MCF 10A (cell line): Measurements from ENCODE around the gene TRAF5. TPM values are rescaled to one million over a fixed set of nuclear protein-coding genes. Genes with fewer than 3 reads are reported as not detected.

Experiments
- BruUV-seq: library from RNA; stranded (reverse); fragments of 400-500 nt; replicated peaks from 2 replicates; lab custom pipeline; 2021; lab: Mats Ljungman, UMichigan
- CTCF ChIA-PET: fragments of 300-600 bp; sonication (Branson Sonifier 250); formaldehyde crosslinking; extraction: SDS; loops from one replicate; lab custom pipeline; 2021; ENCODE audit warnings: antibody characterized with exemption, inconsistent platforms; lab: Yijun Ruan, JAX
- POLR2A ChIA-PET: fragments of 300-600, 350-650 bp; sonication (Branson Sonifier 250); formaldehyde crosslinking; extraction: SDS; loops from one replicate; lab custom pipeline; 2020; ENCODE audit warnings: antibody characterized with exemption, inconsistent platforms; lab: Yijun Ruan, JAX
- DNase-seq: peaks from one replicate; pipeline ENCODE4 v3.0.0-alpha.2; 2018; ENCODE audit not compliant: unreplicated experiment
- H3K27ac Mint-ChIP-seq: one replicate; pipeline ENCODE4 v1.8.0; 2022; ENCODE audit warnings: mild to moderate bottlenecking, low read depth, mixed read lengths; ENCODE audit not compliant: unreplicated experiment
- H3K27me3 Mint-ChIP-seq: one replicate; pipeline ENCODE4 v1.8.0; 2022; ENCODE audit warnings: mixed read lengths; ENCODE audit not compliant: insufficient read depth, unreplicated experiment
- H3K36me3 Mint-ChIP-seq: one replicate; pipeline ENCODE4 v1.8.0; 2022; ENCODE audit warnings: mild to moderate bottlenecking, moderate library complexity, mixed read lengths; ENCODE audit not compliant: insufficient read depth, unreplicated experiment
- H3K4me1 Mint-ChIP-seq: one replicate; pipeline ENCODE4 v1.8.0; 2022; ENCODE audit warnings: mixed read lengths; ENCODE audit not compliant: insufficient read depth, unreplicated experiment
- H3K4me3 Mint-ChIP-seq: one replicate; pipeline ENCODE4 v1.8.0; 2022; ENCODE audit warnings: mild to moderate bottlenecking, moderate library complexity, mixed read lengths; ENCODE audit not compliant: unreplicated experiment
- H3K9me3 Mint-ChIP-seq: one replicate; pipeline ENCODE4 v1.8.0; 2022; ENCODE audit warnings: mixed read lengths; ENCODE audit not compliant: unreplicated experiment
- CTCF ChIP-seq: fragments of 200-600 bp; IDR thresholded peaks from one replicate; pipeline ENCODE4 v1.8.0; 2022; ENCODE audit warnings: antibody characterized with exemption, mild to moderate bottlenecking; ENCODE audit not compliant: unreplicated experiment
- intact Hi-C: fragments of 100-400 bp; cut with micrococcal nuclease; formaldehyde crosslinking; loops from 2 replicates; pipeline ENCODE4 v1.14.1; 2022
- total RNA-seq: library from RNA; stranded (reverse); gene quantifications from 2 replicates; pipeline ENCODE4 v1.2.3, GENCODE V29; 2022

Gene TRAF5
- total RNA-seq, 1 experiment from 2014 or later: 16.0 TPM

GRCh38 chr1:211375146-211375818 is 48.6 kb downstream of the TRAF5 start:
- Mint-ChIP-seq H3K27me3 (no peaks in the 10 kb centered on the region), H3K4me3 (no peak overlapping the region), H3K4me1 (peaks cover 39% of the 10 kb centered on the region), H3K9me3 (no peaks in the 10 kb centered on the region), H3K27ac (no peak overlapping the region), H3K36me3 (peaks cover 5% of the 10 kb centered on the region)
- ChIA-PET POLR2A (interaction anchor here (1.3 kb wide), 1 partner anchor 117 kb away, joined by 3 read pairs; no protein-coding TSS in a partner anchor), CTCF (interaction anchor here (0.9 to 2.5 kb wide), 3 partner anchors 95 to 139 kb away, joined by 4 to 6 read pairs (median 5); no protein-coding TSS in a partner anchor)
- DNase-seq: no peak
- no TSS peak for BruUV-seq
- intact Hi-C loops: no loop called here
- TF ChIP-seq CTCF: no peak

GRCh38 chr1:211375949-211376348 is 49.3 kb downstream of the TRAF5 start:
- TF ChIP-seq CTCF: no peak
- peaks cover 5% of the 10 kb centered on the region for H3K36me3 Mint-ChIP-seq
- no peaks in the 10 kb centered on the region for H3K9me3 Mint-ChIP-seq
- no TSS peak for BruUV-seq
- H3K27ac Mint-ChIP-seq: no peak overlapping the region
- no peak overlapping the region for H3K4me3 Mint-ChIP-seq
- ChIA-PET CTCF (interaction anchor here (0.6 to 2.8 kb wide), 6 partner anchors 9 to 156 kb away, joined by 3 to 13 read pairs (median 4); no protein-coding TSS in a partner anchor), POLR2A (interaction anchor here (1.3 kb wide), 1 partner anchor 118 kb away, joined by 3 read pairs; no protein-coding TSS in a partner anchor)
- intact Hi-C loops: no loop called here
- H3K4me1 Mint-ChIP-seq: peaks cover 39% of the 10 kb centered on the region
- no peak for DNase-seq
- H3K27me3 Mint-ChIP-seq: no peaks in the 10 kb centered on the region

GRCh38 chr1:211376807-211377470 is 50.3 kb downstream of the TRAF5 start:
- TF ChIP-seq CTCF: no peak
- Mint-ChIP-seq H3K4me1 (peaks cover 33% of the 10 kb centered on the region), H3K36me3 (peaks cover 5% of the 10 kb centered on the region), H3K27me3 (no peaks in the 10 kb centered on the region), H3K4me3 (no peak overlapping the region), H3K27ac (peak overlapping the region; percentile 1), H3K9me3 (no peaks in the 10 kb centered on the region)
- intact Hi-C loops: no loop called here
- no peak for DNase-seq
- CTCF ChIA-PET: interaction anchor here (0.6 to 2.8 kb wide), 5 partner anchors 9 to 944 kb away, joined by 3 to 13 read pairs (median 4); no protein-coding TSS in a partner anchor
- POLR2A ChIA-PET: interaction anchor here (0.6 to 0.9 kb wide), 4 partner anchors 9 to 181 kb away, joined by 3 to 5 read pairs (median 4); no protein-coding TSS in a partner anchor
- no TSS peak for BruUV-seq
